Measurements from ENCODE around the gene RAB17. TPM values are rescaled to one million over a fixed set of nuclear protein-coding genes. Genes with fewer than 3 reads are reported as not detected.

The RAB17 gene
- total RNA-seq, 3 donors from 2014 or later (not counting 1 experiment from before 2014, with no cell fraction given), result not detected

GRCh38 chr2:237625777-237626176 is 35.2 kb upstream of the RAB17 start:
- Histone ChIP-seq H3K9me3 (ENCODE audit: control insufficient read depth, insufficient read depth, low read length) (no peaks in the 10 kb centered on the region), H3K4me3 (ENCODE audit: low read length) (no peak overlapping the region), H3K4me1 (ENCODE audit: control insufficient read depth, insufficient read depth, low read length) (peaks cover 24% of the 10 kb centered on the region), H3K27me3 (ENCODE audit: control insufficient read depth, insufficient read depth, low read length) (peaks cover 11% of the 10 kb centered on the region), H3K36me3 (ENCODE audit: control insufficient read depth, insufficient read depth, low read length) (no peaks in the 10 kb centered on the region), H3K27ac (ENCODE audit: low read length) (no peak overlapping the region)
- H3K27me3 Mint-ChIP-seq (ENCODE audit: low read depth in 2 of 2), result peaks cover 22 to 41% of the 10 kb centered on the region in 2 donors
- no peaks in the 10 kb centered on the region for H3K9me3 Mint-ChIP-seq
- TF ChIP-seq CTCF (IDR thresholded peaks at IDR 0.05), result no peak
- 59% methylated on average over 6 of the region's 6 CpGs for WGBS (ENCODE audit: insufficient coverage)
- peak overlapping the region; percentile 81 for H3K4me3 Mint-ChIP-seq
- H3K4me1 Mint-ChIP-seq, result peaks cover 7 to 34% of the 10 kb centered on the region in 2 donors
- H3K36me3 Mint-ChIP-seq, result no peaks in the 10 kb centered on the region
- intact Hi-C loops (cut with micrococcal nuclease), result no loop called here
- no peak for ATAC-seq
- DNase-seq, result no peak
- peak overlapping the region in 1 of 2 donors; percentile 63 for H3K27ac Mint-ChIP-seq

GRCh38 chr2:237625216-237625705 is 34.7 kb upstream of the RAB17 start:
- peaks cover 24% of the 10 kb centered on the region for H3K4me1 ChIP-seq (ENCODE audit: control insufficient read depth, insufficient read depth, low read length)
- H3K4me3 ChIP-seq (ENCODE audit: low read length), result no peak overlapping the region
- DNase-seq, result no peak
- Mint-ChIP-seq H3K27ac (peak overlapping the region in 1 of 2 donors; percentile 63), H3K9me3 (no peaks in the 10 kb centered on the region), H3K27me3 (ENCODE audit: low read depth in 2 of 2) (peaks cover 20 to 37% of the 10 kb centered on the region in 2 donors), H3K4me1 (peaks cover 7 to 30% of the 10 kb centered on the region in 2 donors), H3K36me3 (no peaks in the 10 kb centered on the region), H3K4me3 (peak overlapping the region; percentile 81)
- TF ChIP-seq CTCF (IDR thresholded peaks at IDR 0.05), result no peak
- no peaks in the 10 kb centered on the region for H3K36me3 ChIP-seq (ENCODE audit: control insufficient read depth, insufficient read depth, low read length)
- intact Hi-C loops (cut with micrococcal nuclease), result no loop called here
- no peaks in the 10 kb centered on the region for H3K9me3 ChIP-seq (ENCODE audit: control insufficient read depth, insufficient read depth, low read length)
- H3K27me3 ChIP-seq (ENCODE audit: control insufficient read depth, insufficient read depth, low read length), result peaks cover 11% of the 10 kb centered on the region
- no peak overlapping the region for H3K27ac ChIP-seq (ENCODE audit: low read length)
- WGBS (ENCODE audit: insufficient coverage), result 75% methylated on average over 10 of the region's 10 CpGs
- ATAC-seq, result no peak

DNA sequence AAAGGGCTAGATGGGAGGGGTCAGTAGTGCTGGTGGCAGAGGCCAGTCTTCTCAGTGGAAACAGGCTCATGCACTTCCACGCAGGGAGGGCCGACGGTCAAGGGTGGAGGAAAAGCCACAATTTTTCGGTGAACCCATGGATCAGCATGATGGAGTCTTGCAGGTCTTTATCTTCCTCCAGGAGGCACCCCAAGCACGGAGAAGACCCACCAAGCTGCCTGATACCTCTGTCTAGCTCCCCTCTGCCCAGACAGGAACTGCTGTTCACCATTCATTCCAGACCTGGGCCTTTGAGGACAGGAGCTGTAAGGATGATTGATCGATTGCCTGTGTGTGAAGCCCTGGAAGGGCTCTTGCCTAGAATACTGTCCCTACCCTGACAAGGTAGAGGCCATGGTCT is 34.0 kb upstream of the RAB17 start:
- no peak overlapping the region for H3K4me3 ChIP-seq (ENCODE audit: low read length)
- H3K9me3 Mint-ChIP-seq, result no peaks in the 10 kb centered on the region
- 84% methylated on average over 6 of the region's 6 CpGs for WGBS (ENCODE audit: insufficient coverage)
- no peak overlapping the region for H3K4me3 Mint-ChIP-seq
- no peaks in the 10 kb centered on the region for H3K9me3 ChIP-seq (ENCODE audit: control insufficient read depth, insufficient read depth, low read length)
- H3K36me3 ChIP-seq (ENCODE audit: control insufficient read depth, insufficient read depth, low read length), result no peaks in the 10 kb centered on the region
- peaks cover 14 to 31% of the 10 kb centered on the region in 2 donors for H3K27me3 Mint-ChIP-seq (ENCODE audit: low read depth in 2 of 2)
- peaks cover 7 to 28% of the 10 kb centered on the region in 2 donors for H3K4me1 Mint-ChIP-seq
- H3K27ac Mint-ChIP-seq, result no peak overlapping the region
- H3K27ac ChIP-seq (ENCODE audit: low read length), result no peak overlapping the region
- H3K4me1 ChIP-seq (ENCODE audit: control insufficient read depth, insufficient read depth, low read length), result peaks cover 24% of the 10 kb centered on the region
- H3K27me3 ChIP-seq (ENCODE audit: control insufficient read depth, insufficient read depth, low read length), result peaks cover 11% of the 10 kb centered on the region
- ATAC-seq (no peak), DNase-seq (no peak)
- no peak for TF ChIP-seq CTCF (IDR thresholded peaks at IDR 0.05)
- no peaks in the 10 kb centered on the region for H3K36me3 Mint-ChIP-seq
- intact Hi-C loops (cut with micrococcal nuclease), result no loop called here

Measured in natural killer cell (primary cell).